ES-I3 (cell line): Measurements from ENCODE around the gene CDC5L.
"Not testable (repeated sequence)": the region's sequence is repeated elsewhere in the genome, so short reads cannot be mapped to it uniquely, and the experiment has no call there.

Source experiments
- H3K36me3 ChIP-seq: 2 replicates; pipeline ENCODE4 v1.6.1; 2013; ENCODE audit warnings: mild to moderate bottlenecking, low read length, control low read depth, moderate library complexity; ENCODE audit not compliant: insufficient read depth
- H3K4me1 ChIP-seq: 2 replicates; pipeline ENCODE4 v1.6.1; 2013; ENCODE audit warnings: mild to moderate bottlenecking, control low read depth, low read length; ENCODE audit not compliant: insufficient read depth
- H3K9ac ChIP-seq: 2 replicates; pipeline ENCODE4 v1.6.1; 2013; ENCODE audit warnings: low read depth, mild to moderate bottlenecking, low read length, moderate library complexity
- H3K9me3 ChIP-seq: 2 replicates; pipeline ENCODE4 v1.6.1; 2013; ENCODE audit warnings: mild to moderate bottlenecking, low read length, moderate library complexity; ENCODE audit not compliant: control insufficient read depth, insufficient read depth

Gene CDC5L

GRCh38 chr6:44442833-44443444, 55.4 kb downstream of the CDC5L start:
- Histone ChIP-seq H3K36me3 (peaks cover 5% of the 10 kb centered on the region; the same call in 1 of the 2 replicates), H3K9ac (no peak overlapping the region)

DNA sequence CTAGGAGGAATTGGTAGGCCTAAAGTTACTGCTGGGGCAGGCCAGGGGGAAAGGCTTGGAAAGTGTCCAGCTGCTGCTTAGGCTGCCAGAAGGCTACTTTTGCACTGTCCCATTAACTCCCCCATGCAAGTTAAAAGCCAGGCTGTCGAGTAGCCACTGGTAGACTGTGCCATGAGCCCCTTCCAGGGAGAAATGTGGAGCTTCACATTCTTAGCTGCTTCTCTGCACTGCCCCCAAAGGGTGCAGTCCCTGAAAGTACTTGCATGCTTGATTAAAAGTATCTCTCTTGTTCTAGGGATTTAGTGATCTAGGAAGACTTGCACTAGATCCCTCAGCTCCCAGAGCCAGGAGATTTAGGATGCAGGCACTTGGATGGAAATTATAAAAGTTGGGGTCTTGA, 57.3 kb downstream of the CDC5L start:
- Histone ChIP-seq H3K9ac (no peak overlapping the region), H3K9me3 (no peaks in the 10 kb centered on the region), H3K36me3 (peaks cover 5% of the 10 kb centered on the region; the same call in 1 of the 2 replicates), H3K4me1 (no peaks in the 10 kb centered on the region)

More at GRCh38 chr6:44442833-44443444, 55.4 kb downstream of the CDC5L start:
- H3K9me3 ChIP-seq = no peaks in the 10 kb centered on the region
- H3K4me1 ChIP-seq = no peaks in the 10 kb centered on the region

DNA sequence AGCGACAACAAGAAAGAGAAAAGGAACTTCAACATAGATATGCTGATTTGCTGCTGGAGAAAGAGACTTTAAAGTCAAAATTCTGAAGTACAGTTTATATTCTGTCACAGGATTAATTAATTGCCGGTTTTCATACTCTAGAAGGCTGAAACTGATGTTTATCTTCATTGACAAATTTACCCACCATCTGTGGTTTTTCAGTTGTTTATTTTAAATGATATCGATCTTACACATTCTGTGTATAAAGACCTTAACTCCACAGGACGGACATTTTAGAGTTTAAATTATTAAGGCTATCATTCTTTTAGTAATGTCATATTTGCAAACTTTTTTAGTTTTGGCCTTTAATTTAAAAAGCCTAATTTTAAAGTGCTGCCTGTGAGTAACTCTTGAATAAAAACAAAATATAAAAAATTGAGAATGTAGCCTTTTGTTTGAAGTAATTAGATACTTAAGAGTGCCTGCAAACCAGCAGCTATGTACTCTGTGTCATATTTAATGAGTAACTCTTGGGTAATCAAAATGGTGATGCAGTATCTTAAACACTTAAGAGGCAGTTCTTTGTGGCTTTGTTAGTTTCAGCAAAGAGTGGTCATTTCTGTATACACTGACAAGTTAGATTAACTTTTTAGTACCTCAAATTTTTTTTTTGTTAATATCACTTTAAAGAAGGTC, 59.3 kb downstream of the CDC5L start:
- H3K36me3 ChIP-seq = peaks cover 5% of the 10 kb centered on the region; the same call in 1 of the 2 replicates
- no peaks in the 10 kb centered on the region for H3K9me3 ChIP-seq
- no peak overlapping the region for H3K9ac ChIP-seq
- no peaks in the 10 kb centered on the region for H3K4me1 ChIP-seq

DNA sequence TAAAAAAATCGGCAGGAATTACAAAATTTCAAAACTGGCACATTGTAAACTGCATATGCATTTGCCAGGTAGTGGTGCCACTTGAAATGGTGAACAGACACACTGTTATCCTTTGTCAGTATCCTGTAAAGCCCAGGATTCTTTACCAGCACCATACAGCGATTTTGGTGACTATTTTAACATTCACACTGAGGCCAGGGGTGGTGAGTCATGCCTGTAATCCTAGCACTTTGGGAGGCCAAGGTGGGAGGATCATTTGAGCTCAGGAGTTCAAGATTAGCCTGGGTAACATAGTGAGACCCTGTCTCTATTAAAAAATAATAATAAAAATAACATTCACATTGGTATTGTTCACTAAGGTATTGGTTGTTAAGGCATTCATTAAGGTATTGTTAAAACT, 61.7 kb downstream of the CDC5L start:
- not testable (repeated sequence) for H3K9me3 ChIP-seq, H3K9ac ChIP-seq, H3K4me1 ChIP-seq, H3K36me3 ChIP-seq

GRCh38 chr6:44451803-44452695, 64.5 kb downstream of the CDC5L start:
- H3K4me1 ChIP-seq = peaks cover 3% of the 10 kb centered on the region; the same call in 1 of the 2 replicates
- no peak overlapping the region for H3K9ac ChIP-seq
- H3K9me3 ChIP-seq = no peaks in the 10 kb centered on the region
- H3K36me3 ChIP-seq = no peaks in the 10 kb centered on the region; the same call in 1 of the 2 replicates

DNA sequence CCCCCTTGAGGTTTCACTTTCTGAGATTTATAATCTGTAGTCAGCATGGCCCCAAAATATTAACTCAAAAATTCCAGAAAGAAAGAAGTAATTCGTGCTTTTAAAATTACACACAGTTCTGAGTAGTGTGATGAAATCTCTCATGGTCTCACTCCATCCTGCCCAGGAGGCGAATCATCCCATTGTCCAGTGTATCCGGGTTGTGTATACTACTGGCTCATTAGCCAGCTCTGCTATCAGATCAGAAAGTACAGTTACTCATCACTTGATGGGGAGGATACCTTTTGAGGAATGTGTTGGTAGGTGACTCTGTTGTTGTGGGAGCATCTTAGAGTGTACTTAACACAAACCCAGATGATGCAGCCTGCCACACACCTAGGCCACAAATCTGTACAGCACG, 65.2 kb downstream of the CDC5L start:
- Histone ChIP-seq H3K9me3 (no peaks in the 10 kb centered on the region), H3K9ac (no peak overlapping the region), H3K4me1 (peaks cover 5% of the 10 kb centered on the region; the same call in 1 of the 2 replicates), H3K36me3 (no peaks in the 10 kb centered on the region; the same call in 1 of the 2 replicates)

DNA sequence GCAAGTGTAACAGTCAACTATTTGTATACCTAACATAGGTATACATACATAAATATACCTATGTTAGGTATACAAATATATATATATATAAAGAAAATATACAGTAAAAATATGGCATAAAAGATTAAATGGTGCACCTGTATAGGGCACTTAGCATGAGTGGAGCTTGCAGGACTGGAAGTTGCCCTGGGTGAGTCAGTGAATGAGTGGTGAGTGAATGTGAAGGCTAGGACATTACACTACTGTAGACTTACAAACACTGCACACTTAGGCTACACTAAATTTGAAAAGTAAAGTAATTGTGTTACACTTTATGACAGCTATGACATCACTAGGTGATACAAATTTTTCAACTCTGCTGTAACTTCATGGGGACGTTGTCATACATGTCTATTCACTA, 65.6 kb downstream of the CDC5L start:
- no peaks in the 10 kb centered on the region for H3K36me3 ChIP-seq
- peaks cover 5% of the 10 kb centered on the region; the same call in 1 of the 2 replicates for H3K4me1 ChIP-seq

DNA sequence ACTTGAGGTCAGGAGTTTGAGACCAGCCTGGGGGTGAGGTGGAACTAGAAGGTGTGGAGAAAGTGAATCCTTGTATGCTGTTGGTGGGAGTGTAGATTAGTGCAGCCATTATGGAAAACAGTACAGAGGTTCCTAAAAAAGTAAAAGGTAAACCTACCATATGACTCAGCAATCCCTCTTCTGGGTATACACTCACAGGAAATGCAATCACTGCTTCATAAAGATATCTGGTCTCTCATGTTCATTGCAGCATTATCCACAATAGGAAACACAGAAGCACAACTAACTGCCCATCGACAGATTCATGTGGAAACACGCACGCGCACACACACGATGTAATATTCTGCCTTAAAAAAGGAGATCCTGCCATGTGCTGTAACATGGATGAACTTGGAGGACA, 66.7 kb downstream of the CDC5L start:
- peaks cover 5% of the 10 kb centered on the region; the same call in 1 of the 2 replicates for H3K4me1 ChIP-seq

More for the DNA sequence above, 65.6 kb downstream of the CDC5L start:
- no peak overlapping the region for H3K9ac ChIP-seq
- no peaks in the 10 kb centered on the region for H3K9me3 ChIP-seq

DNA sequence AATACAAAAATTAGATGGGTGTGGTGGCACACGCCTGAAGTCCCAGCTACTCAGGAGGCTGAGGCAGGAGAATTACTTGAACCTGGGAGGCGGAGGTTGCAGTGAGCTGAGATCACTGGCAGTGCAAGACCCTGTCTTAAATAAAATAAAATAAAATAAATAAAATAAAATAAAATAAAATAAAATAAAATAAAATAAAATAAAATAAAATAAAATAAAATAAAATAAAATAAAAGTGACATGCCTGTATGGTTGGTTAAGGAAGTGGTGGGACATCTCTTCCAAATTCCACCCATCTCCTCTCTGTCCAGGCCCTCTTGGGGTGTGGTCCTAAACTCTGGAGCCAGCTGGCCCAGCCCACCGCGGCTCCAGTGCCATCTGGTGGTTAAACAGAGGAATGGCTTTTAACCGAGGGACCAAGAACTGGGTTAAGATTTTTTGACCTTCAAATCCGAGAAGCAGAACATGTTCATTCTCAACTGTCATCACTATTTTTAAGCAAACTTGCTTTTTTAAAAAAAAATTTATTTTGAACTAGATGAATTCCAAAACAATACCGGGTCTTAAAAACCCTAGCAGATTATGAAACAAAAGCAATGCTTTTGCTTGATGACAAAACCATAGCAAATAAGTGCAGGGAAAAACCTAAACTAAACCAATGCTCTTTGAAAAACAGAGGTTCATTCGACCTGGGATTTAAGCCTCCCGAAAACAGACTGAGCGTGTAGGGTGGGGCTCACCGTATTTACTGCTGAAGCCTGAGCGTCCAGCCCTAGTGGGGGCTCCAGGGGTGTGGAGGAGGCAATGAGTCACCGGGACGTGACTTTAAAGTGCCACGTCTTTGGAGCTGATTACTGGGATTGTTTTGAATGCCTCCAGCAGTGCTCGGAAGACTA, 68.8 kb downstream of the CDC5L start:
- no peaks in the 10 kb centered on the region for H3K9me3 ChIP-seq
- no peaks in the 10 kb centered on the region for H3K36me3 ChIP-seq
- H3K9ac ChIP-seq = peak overlapping the region; percentile 31; the same call in 1 of the 2 replicates
- peaks cover 5% of the 10 kb centered on the region; the same call in 1 of the 2 replicates for H3K4me1 ChIP-seq

More for the DNA sequence above, 66.7 kb downstream of the CDC5L start:
- H3K9ac ChIP-seq = no peak overlapping the region
- H3K36me3 ChIP-seq = no peaks in the 10 kb centered on the region
- H3K9me3 ChIP-seq = no peaks in the 10 kb centered on the region

DNA sequence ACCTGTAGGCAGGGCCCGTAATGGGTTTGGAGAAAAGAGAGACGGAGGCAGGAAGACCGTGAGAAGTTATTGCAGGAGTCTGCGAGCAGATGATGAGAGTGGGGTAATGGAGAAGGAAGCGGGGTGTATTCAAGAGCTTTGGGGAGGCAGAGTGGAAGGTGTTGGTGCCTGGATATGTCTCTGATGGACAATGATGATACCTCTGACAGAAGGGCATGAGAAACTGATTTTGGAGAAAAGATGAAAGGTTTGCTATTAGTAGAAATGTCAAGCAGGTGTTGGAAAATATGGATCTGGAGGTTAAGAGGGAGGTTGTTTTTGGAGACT, 69.4 kb downstream of the CDC5L start:
- Histone ChIP-seq H3K9me3 (no peaks in the 10 kb centered on the region), H3K4me1 (peaks cover 5% of the 10 kb centered on the region; the same call in 1 of the 2 replicates), H3K36me3 (no peaks in the 10 kb centered on the region), H3K9ac (peak overlapping the region; percentile 31; the same call in 1 of the 2 replicates)

DNA sequence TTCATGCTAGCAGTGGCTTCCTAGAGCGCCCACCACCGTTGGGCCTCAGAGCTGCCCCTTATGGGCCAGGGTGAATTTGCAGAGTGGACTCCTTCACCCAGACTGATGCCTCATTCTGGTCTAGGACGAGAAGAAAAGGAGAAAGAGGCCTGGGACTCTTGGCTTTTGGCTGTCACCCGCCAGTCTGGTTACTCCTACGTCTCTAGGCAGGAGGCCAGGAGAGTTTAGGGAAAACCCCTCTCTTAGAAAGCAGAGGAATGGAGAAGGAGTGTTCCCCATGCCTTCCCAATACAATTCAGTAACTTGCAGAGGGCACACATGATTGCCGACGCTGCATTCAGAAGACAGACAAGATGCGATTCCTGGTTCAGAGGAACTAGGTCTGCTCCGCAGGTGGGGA, 70.1 kb downstream of the CDC5L start:
- Histone ChIP-seq H3K4me1 (peaks cover 5% of the 10 kb centered on the region; the same call in 1 of the 2 replicates), H3K9ac (no peak overlapping the region), H3K36me3 (no peaks in the 10 kb centered on the region), H3K9me3 (no peaks in the 10 kb centered on the region)

DNA sequence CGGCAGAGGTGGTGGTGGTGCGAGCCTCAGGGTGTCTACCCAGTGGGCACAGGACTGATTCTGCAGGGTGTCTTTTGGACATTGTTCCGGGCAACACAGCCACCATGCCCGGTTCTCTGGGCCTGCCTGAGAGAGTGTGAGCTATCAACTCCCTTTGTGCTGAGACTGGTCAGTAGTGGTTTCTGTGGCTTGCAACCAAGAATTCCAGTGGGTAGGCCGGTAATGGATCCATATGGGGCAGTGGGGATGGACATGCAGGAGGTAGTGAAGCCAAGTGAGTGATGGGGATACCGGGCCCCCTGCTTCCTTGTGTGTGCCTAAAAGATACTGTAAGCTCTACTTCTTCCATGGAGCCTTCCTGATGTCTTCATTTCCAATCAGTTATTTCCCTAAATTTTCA, 71.0 kb downstream of the CDC5L start:
- H3K9ac ChIP-seq = no peak overlapping the region
- H3K36me3 ChIP-seq = no peaks in the 10 kb centered on the region
- no peaks in the 10 kb centered on the region for H3K9me3 ChIP-seq
- peaks cover 5% of the 10 kb centered on the region; the same call in 1 of the 2 replicates for H3K4me1 ChIP-seq

DNA sequence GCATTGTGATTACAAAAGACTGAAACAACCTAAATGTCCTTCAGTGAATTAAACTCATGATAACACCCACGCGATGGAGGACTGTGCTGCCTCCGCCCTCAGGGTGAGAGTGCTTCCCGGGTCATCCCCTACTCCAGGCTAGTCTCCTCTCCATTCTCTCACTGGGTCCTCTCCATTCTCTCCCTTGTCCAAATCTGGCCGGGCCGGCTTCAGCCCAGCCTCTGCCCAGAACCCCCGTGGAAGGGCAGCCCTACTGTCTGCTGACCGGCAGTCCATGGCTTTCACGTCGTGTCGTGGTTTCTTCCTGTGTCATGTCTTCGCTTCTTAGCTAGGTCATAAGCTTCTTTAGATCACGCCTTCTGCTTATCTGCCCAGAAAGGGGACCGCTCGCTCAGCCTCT, 74.8 kb downstream of the CDC5L start:
- Histone ChIP-seq H3K9ac (no peak overlapping the region), H3K9me3 (no peaks in the 10 kb centered on the region), H3K36me3 (no peaks in the 10 kb centered on the region), H3K4me1 (no peaks in the 10 kb centered on the region; the same call in 1 of the 2 replicates)
